ENCODE data around the gene ICE2. TPM values are rescaled to one million over a fixed set of nuclear protein-coding genes. Genes with fewer than 3 reads are reported as not detected.
"Not testable (repeated sequence)": the region's sequence is repeated elsewhere in the genome, so short reads cannot be mapped to it uniquely, and the experiment has no call there.

Gene ICE2
- total RNA-seq, 1 donor from 2014 or later: 69.7 TPM

GRCh38 chr15:60414016-60414682, 64.8 kb downstream of the ICE2 start:
- no peak overlapping the region for H3K27ac Mint-ChIP-seq (ENCODE audit: unreplicated experiment)
- DNase-seq (ENCODE audit: low read depth, low spot score): no peak
- no peaks in the 10 kb centered on the region for H3K9me3 Mint-ChIP-seq

GRCh38 chr15:60413231-60413824, 65.6 kb downstream of the ICE2 start:
- no peaks in the 10 kb centered on the region for H3K4me1 Mint-ChIP-seq
- DNase-seq (ENCODE audit: low read depth, low spot score): no peak
- no peaks in the 10 kb centered on the region for H3K9me3 Mint-ChIP-seq
- no peaks in the 10 kb centered on the region for H3K36me3 Mint-ChIP-seq (ENCODE audit: low read depth)
- H3K27ac Mint-ChIP-seq (ENCODE audit: unreplicated experiment): no peak overlapping the region
- no peak overlapping the region for H3K4me3 Mint-ChIP-seq
- TF ChIP-seq, protein P1, sequence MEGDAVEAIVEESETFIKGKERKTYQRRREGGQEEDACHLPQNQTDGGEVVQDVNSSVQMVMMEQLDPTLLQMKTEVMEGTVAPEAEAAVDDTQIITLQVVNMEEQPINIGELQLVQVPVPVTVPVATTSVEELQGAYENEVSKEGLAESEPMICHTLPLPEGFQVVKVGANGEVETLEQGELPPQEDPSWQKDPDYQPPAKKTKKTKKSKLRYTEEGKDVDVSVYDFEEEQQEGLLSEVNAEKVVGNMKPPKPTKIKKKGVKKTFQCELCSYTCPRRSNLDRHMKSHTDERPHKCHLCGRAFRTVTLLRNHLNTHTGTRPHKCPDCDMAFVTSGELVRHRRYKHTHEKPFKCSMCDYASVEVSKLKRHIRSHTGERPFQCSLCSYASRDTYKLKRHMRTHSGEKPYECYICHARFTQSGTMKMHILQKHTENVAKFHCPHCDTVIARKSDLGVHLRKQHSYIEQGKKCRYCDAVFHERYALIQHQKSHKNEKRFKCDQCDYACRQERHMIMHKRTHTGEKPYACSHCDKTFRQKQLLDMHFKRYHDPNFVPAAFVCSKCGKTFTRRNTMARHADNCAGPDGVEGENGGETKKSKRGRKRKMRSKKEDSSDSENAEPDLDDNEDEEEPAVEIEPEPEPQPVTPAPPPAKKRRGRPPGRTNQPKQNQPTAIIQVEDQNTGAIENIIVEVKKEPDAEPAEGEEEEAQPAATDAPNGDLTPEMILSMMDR (conservative IDR thresholded peaks at IDR 0.05): no peak
- no peaks in the 10 kb centered on the region for H3K27me3 Mint-ChIP-seq (ENCODE audit: low read depth)

More at GRCh38 chr15:60414016-60414682, 64.8 kb downstream of the ICE2 start:
- no peaks in the 10 kb centered on the region for H3K27me3 Mint-ChIP-seq (ENCODE audit: low read depth)
- H3K4me3 Mint-ChIP-seq: no peak overlapping the region
- TF ChIP-seq, protein P1 (conservative IDR thresholded peaks at IDR 0.05): no peak
- H3K36me3 Mint-ChIP-seq (ENCODE audit: low read depth): no peaks in the 10 kb centered on the region
- H3K4me1 Mint-ChIP-seq: no peaks in the 10 kb centered on the region

DNA sequence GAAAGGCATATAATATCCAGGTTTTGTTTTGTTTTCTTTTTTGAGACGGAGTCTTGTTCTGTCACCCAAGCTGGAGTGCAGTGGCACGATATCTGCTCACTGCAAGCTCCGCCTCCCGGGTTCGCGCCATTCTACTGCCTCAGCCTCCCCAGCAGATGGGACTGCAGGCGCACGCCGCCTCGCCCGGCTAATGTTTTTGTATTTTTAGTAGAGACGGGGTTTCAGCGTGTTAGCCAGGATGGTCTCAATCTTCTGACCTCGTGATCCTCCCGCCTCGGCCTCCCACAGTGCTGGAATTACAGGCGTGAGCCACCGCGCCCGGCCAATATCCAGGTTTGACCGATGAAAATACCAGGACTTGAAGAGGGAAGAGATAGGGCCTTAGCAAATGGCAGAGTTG, 66.1 kb downstream of the ICE2 start:
- not testable (repeated sequence) for H3K36me3 Mint-ChIP-seq (ENCODE audit: low read depth); H3K4me3 Mint-ChIP-seq; H3K27ac Mint-ChIP-seq (ENCODE audit: unreplicated experiment); H3K4me1 Mint-ChIP-seq; H3K9me3 Mint-ChIP-seq; DNase-seq (ENCODE audit: low read depth, low spot score); H3K27me3 Mint-ChIP-seq (ENCODE audit: low read depth)

GRCh38 chr15:60411774-60412425, 67.0 kb downstream of the ICE2 start:
- Mint-ChIP-seq H3K27me3 (ENCODE audit: low read depth) (no peaks in the 10 kb centered on the region), H3K4me3 (no peak overlapping the region), H3K27ac (ENCODE audit: unreplicated experiment) (no peak overlapping the region), H3K36me3 (ENCODE audit: low read depth) (no peaks in the 10 kb centered on the region), H3K9me3 (no peaks in the 10 kb centered on the region), H3K4me1 (peaks cover 1% of the 10 kb centered on the region)
- TF ChIP-seq, protein P1 (conservative IDR thresholded peaks at IDR 0.05): no peak
- no peak for DNase-seq (ENCODE audit: low read depth, low spot score)

GRCh38 chr15:60410350-60410749, 68.6 kb downstream of the ICE2 start:
- not testable (repeated sequence) for DNase-seq (ENCODE audit: low read depth, low spot score); H3K27ac Mint-ChIP-seq (ENCODE audit: unreplicated experiment)

GRCh38 chr15:60408463-60408981, 70.4 kb downstream of the ICE2 start:
- Mint-ChIP-seq H3K36me3 (ENCODE audit: low read depth) (no peaks in the 10 kb centered on the region), H3K27me3 (ENCODE audit: low read depth) (no peaks in the 10 kb centered on the region), H3K4me1 (peaks cover 7% of the 10 kb centered on the region), H3K4me3 (no peak overlapping the region), H3K27ac (ENCODE audit: unreplicated experiment) (no peak overlapping the region), H3K9me3 (no peaks in the 10 kb centered on the region)
- no peak for DNase-seq (ENCODE audit: low read depth, low spot score)
- TF ChIP-seq, protein P1 (conservative IDR thresholded peaks at IDR 0.05): no peak

More at GRCh38 chr15:60410350-60410749, 68.6 kb downstream of the ICE2 start:
- H3K4me1 Mint-ChIP-seq; H3K36me3 Mint-ChIP-seq (ENCODE audit: low read depth); H3K9me3 Mint-ChIP-seq; H3K4me3 Mint-ChIP-seq; H3K27me3 Mint-ChIP-seq (ENCODE audit: low read depth): not testable (repeated sequence)
